ENCODE results near the gene TPSAB1.

GRCh38 chr16:1237990-1238389, 2.5 kb upstream of the TPSAB1 start:
- TF ChIP-seq GLIS3 (CRISPR knock-in tag; IDR thresholded peaks at IDR 0.05) = no peak
- no peak for TF ChIP-seq PATZ1 (CRISPR knock-in tag; IDR thresholded peaks at IDR 0.05; ENCODE audit: borderline replicate concordance)
- no peak for TF ChIP-seq ZC3H10 (CRISPR knock-in tag; IDR thresholded peaks at IDR 0.05)
- TF ChIP-seq TSHZ2 (CRISPR knock-in tag; IDR thresholded peaks at IDR 0.05) = no peak
- TF ChIP-seq ZNF8 (CRISPR knock-in tag; IDR thresholded peaks at IDR 0.05) = no peak
- TF ChIP-seq ZFP3 (CRISPR knock-in tag; IDR thresholded peaks at IDR 0.05) = no peak
- no peak for TF ChIP-seq BACH2 (CRISPR knock-in tag; IDR thresholded peaks at IDR 0.05; ENCODE audit: borderline replicate concordance)
- no peak for TF ChIP-seq ZFP30 (CRISPR knock-in tag; IDR thresholded peaks at IDR 0.05)
- TF ChIP-seq POU6F1 (CRISPR knock-in tag; IDR thresholded peaks at IDR 0.05; ENCODE audit: borderline replicate concordance, low read depth) = no peak
- no peak for TF ChIP-seq ZNF565 (CRISPR knock-in tag; conservative IDR thresholded peaks at IDR 0.05; ENCODE audit: low read depth)
- no peak for TF ChIP-seq RARB (CRISPR knock-in tag; IDR thresholded peaks at IDR 0.05)
- TF ChIP-seq CREB5 (CRISPR knock-in tag; IDR thresholded peaks at IDR 0.05; ENCODE audit: low read depth) = no peak

Data from SK-N-SH treated with all-trans-retinoic acid at 6 μM for 48 hours (cell line).